ENCODE results near the gene MYO5C. TPM values are rescaled to one million over a fixed set of nuclear protein-coding genes. Genes with fewer than 3 reads are reported as not detected.

MYO5C gene
- total and polyA plus RNA-seq, 2 of the 13 experiments (the other 11 are each of a cell fraction or from before 2014, with no cell fraction given), result 15.7 to 23.7 TPM

GRCh38 chr15:52179278-52180195 lies 116.1 kb downstream of the MYO5C start (continued):
- TF ChIP-seq ZBTB8A (CRISPR knock-in tag; IDR thresholded peaks at IDR 0.05; ENCODE audit: borderline replicate concordance, low read depth) (no peak), TEAD2 (CRISPR knock-in tag; IDR thresholded peaks at IDR 0.05) (0 out of 2 replicates have a peak, but pooled peaks have one; percentile 40), SOX6 (IDR thresholded peaks at IDR 0.05) (no peak), SOX6 (CRISPR knock-in tag; IDR thresholded peaks at IDR 0.05) (peak; percentile 29; the same call in 1 of the 2 replicates), CHD2 (IDR thresholded peaks at IDR 0.05; ENCODE audit: low read depth, low read length) (peak; percentile 52; the same call in 1 of the 2 replicates), ZNF678 (CRISPR knock-in tag; IDR thresholded peaks at IDR 0.05) (no peak), SALL2 (CRISPR knock-in tag; IDR thresholded peaks at IDR 0.05) (peak; percentile 87), EP300 (IDR thresholded peaks at IDR 0.05; ENCODE audit: low read depth in 2 of 2, low read length in 2 of 2) (no peak), EP300 (CRISPR knock-in tag; IDR thresholded peaks at IDR 0.05; ENCODE audit: borderline replicate concordance) (no peak), NCOR1 (IDR thresholded peaks at IDR 0.05; ENCODE audit: borderline replicate concordance, low read length) (no peak), MYC (CRISPR knock-in tag; IDR thresholded peaks at IDR 0.05; ENCODE audit: borderline replicate concordance) (peak; percentile 63; the same call in 1 of the 2 replicates)
- TF ChIP-seq, protein P1, sequence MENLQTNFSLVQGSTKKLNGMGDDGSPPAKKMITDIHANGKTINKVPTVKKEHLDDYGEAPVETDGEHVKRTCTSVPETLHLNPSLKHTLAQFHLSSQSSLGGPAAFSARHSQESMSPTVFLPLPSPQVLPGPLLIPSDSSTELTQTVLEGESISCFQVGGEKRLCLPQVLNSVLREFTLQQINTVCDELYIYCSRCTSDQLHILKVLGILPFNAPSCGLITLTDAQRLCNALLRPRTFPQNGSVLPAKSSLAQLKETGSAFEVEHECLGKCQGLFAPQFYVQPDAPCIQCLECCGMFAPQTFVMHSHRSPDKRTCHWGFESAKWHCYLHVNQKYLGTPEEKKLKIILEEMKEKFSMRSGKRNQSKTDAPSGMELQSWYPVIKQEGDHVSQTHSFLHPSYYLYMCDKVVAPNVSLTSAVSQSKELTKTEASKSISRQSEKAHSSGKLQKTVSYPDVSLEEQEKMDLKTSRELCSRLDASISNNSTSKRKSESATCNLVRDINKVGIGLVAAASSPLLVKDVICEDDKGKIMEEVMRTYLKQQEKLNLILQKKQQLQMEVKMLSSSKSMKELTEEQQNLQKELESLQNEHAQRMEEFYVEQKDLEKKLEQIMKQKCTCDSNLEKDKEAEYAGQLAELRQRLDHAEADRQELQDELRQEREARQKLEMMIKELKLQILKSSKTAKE (CRISPR knock-in tag; IDR thresholded peaks at IDR 0.05; ENCODE audit: borderline replicate concordance), result 0 out of 2 replicates have a peak, but pooled peaks have one; percentile 8
- TF ChIP-seq, protein P2, sequence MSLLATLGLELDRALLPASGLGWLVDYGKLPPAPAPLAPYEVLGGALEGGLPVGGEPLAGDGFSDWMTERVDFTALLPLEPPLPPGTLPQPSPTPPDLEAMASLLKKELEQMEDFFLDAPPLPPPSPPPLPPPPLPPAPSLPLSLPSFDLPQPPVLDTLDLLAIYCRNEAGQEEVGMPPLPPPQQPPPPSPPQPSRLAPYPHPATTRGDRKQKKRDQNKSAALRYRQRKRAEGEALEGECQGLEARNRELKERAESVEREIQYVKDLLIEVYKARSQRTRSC (CRISPR knock-in tag; IDR thresholded peaks at IDR 0.05; ENCODE audit: low read depth), result peak; percentile 24; the same call in 1 of the 2 replicates
- TF ChIP-seq, protein P3, sequence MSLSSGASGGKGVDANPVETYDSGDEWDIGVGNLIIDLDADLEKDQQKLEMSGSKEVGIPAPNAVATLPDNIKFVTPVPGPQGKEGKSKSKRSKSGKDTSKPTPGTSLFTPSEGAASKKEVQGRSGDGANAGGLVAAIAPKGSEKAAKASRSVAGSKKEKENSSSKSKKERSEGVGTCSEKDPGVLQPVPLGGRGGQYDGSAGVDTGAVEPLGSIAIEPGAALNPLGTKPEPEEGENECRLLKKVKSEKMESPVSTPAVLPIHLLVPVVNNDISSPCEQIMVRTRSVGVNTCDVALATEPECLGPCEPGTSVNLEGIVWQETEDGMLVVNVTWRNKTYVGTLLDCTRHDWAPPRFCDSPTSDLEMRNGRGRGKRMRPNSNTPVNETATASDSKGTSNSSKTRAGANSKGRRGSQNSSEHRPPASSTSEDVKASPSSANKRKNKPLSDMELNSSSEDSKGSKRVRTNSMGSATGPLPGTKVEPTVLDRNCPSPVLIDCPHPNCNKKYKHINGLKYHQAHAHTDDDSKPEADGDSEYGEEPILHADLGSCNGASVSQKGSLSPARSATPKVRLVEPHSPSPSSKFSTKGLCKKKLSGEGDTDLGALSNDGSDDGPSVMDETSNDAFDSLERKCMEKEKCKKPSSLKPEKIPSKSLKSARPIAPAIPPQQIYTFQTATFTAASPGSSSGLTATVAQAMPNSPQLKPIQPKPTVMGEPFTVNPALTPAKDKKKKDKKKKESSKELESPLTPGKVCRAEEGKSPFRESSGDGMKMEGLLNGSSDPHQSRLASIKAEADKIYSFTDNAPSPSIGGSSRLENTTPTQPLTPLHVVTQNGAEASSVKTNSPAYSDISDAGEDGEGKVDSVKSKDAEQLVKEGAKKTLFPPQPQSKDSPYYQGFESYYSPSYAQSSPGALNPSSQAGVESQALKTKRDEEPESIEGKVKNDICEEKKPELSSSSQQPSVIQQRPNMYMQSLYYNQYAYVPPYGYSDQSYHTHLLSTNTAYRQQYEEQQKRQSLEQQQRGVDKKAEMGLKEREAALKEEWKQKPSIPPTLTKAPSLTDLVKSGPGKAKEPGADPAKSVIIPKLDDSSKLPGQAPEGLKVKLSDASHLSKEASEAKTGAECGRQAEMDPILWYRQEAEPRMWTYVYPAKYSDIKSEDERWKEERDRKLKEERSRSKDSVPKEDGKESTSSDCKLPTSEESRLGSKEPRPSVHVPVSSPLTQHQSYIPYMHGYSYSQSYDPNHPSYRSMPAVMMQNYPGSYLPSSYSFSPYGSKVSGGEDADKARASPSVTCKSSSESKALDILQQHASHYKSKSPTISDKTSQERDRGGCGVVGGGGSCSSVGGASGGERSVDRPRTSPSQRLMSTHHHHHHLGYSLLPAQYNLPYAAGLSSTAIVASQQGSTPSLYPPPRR (CRISPR knock-in tag; IDR thresholded peaks at IDR 0.05; ENCODE audit: borderline replicate concordance), result peak; percentile 45; the same call in 1 of the 2 replicates
- TF ChIP-seq, protein P4, sequence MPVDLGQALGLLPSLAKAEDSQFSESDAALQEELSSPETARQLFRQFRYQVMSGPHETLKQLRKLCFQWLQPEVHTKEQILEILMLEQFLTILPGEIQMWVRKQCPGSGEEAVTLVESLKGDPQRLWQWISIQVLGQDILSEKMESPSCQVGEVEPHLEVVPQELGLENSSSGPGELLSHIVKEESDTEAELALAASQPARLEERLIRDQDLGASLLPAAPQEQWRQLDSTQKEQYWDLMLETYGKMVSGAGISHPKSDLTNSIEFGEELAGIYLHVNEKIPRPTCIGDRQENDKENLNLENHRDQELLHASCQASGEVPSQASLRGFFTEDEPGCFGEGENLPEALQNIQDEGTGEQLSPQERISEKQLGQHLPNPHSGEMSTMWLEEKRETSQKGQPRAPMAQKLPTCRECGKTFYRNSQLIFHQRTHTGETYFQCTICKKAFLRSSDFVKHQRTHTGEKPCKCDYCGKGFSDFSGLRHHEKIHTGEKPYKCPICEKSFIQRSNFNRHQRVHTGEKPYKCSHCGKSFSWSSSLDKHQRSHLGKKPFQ (CRISPR knock-in tag; IDR thresholded peaks at IDR 0.05; ENCODE audit: insufficient replicate concordance), result peak; percentile 25
- TF ChIP-seq, protein P5, sequence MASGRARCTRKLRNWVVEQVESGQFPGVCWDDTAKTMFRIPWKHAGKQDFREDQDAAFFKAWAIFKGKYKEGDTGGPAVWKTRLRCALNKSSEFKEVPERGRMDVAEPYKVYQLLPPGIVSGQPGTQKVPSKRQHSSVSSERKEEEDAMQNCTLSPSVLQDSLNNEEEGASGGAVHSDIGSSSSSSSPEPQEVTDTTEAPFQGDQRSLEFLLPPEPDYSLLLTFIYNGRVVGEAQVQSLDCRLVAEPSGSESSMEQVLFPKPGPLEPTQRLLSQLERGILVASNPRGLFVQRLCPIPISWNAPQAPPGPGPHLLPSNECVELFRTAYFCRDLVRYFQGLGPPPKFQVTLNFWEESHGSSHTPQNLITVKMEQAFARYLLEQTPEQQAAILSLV (CRISPR knock-in tag; IDR thresholded peaks at IDR 0.05; ENCODE audit: borderline replicate concordance), result 0 out of 2 replicates have a peak, but pooled peaks have one; percentile 30
